CD4-positive, alpha-beta T cell (primary cell): ENCODE measurements around the gene FDXR. TPM values are rescaled to one million over a fixed set of nuclear protein-coding genes. Genes with fewer than 3 reads are reported as not detected.

Source experiments
- ATAC-seq: fragments of 200-7000 bp; cut with Tn5 transposase; one replicate; pipeline ENCODE4 v1.10.0; 2022; ENCODE audit warnings: mild to moderate bottlenecking; ENCODE audit not compliant: poor library complexity
- CTCF ChIA-PET: fragments of 350-600 bp; sonication (Branson Sonifier 250); formaldehyde crosslinking; loops from one replicate; lab custom pipeline; 2021; ENCODE audit warnings: antibody characterized with exemption, inconsistent platforms; lab: Charles Lee
- POLR2A ChIA-PET: fragments of 350-600 bp; sonication (Branson Sonifier 250); formaldehyde crosslinking; loops from one replicate; lab custom pipeline; 2021; ENCODE audit warnings: antibody characterized with exemption, inconsistent platforms; lab: Charles Lee
- DNase-seq, 14 experiments: peaks; one replicate each; pipeline ENCODE4 v3.0.0-alpha.2; 2013 to 2020; ENCODE audit warnings: mixed read lengths in 2 of 14
- H3K27ac ChIP-seq, 2 donors: one replicate each; pipeline versions ENCODE4 v1.5.1 to v1.7.0; 2013; ENCODE audit warnings: low read length in 2 of 2, low read depth in 1 of 2, mild to moderate bottlenecking in 1 of 2
- H3K27me3 ChIP-seq, 2 experiments: 1 replicate in 1 of 2; 2 replicates in 1 of 2; pipeline versions ENCODE4 v1.6.1 to v1.7.0; 2013; ENCODE audit warnings: low read length in 2 of 2, control low read depth in 1 of 2, mild to moderate bottlenecking in 1 of 2, moderate library complexity in 1 of 2; ENCODE audit not compliant: insufficient read depth in 2 of 2, control insufficient read depth in 1 of 2
- H3K36me3 ChIP-seq: one replicate; pipeline ENCODE4 v1.6.1; 2013; ENCODE audit warnings: low read length, control low read depth; ENCODE audit not compliant: insufficient read depth
- H3K4me1 ChIP-seq: one replicate; pipeline ENCODE4 v1.6.1; 2013; ENCODE audit warnings: low read length, control low read depth; ENCODE audit not compliant: insufficient read depth
- H3K4me3 ChIP-seq: one replicate; pipeline ENCODE4 v1.5.1; 2013; ENCODE audit warnings: mild to moderate bottlenecking, low read length, moderate library complexity
- H3K9me3 ChIP-seq, 2 experiments: 1 replicate in 1 of 2; 2 replicates in 1 of 2; pipeline versions ENCODE4 v1.6.1 to v1.7.0; 2013; ENCODE audit warnings: low read length in 2 of 2, mild to moderate bottlenecking in 2 of 2, control low read depth in 1 of 2, moderate library complexity in 1 of 2; ENCODE audit not compliant: control insufficient read depth in 1 of 2, insufficient read depth in 1 of 2
- H3K27ac Mint-ChIP-seq: one replicate; pipeline ENCODE4 v1.8.0; 2020; ENCODE audit warnings: mixed read lengths
- H3K27me3 Mint-ChIP-seq: one replicate; pipeline ENCODE4 v1.8.0; 2021; ENCODE audit warnings: mixed read lengths
- H3K36me3 Mint-ChIP-seq: one replicate; pipeline ENCODE4 v1.8.0; 2021; ENCODE audit warnings: low read depth, mixed read lengths
- H3K4me1 Mint-ChIP-seq: one replicate; pipeline ENCODE4 v1.8.0; 2021; ENCODE audit warnings: low read depth, mixed read lengths
- H3K4me3 Mint-ChIP-seq: one replicate; pipeline ENCODE4 v1.8.0; 2020; ENCODE audit warnings: mild to moderate bottlenecking, mixed read lengths
- H3K9me3 Mint-ChIP-seq: one replicate; pipeline ENCODE4 v1.8.0; 2020; ENCODE audit warnings: mixed read lengths
- CTCF ChIP-seq: fragments of 200-600 bp; IDR thresholded peaks from one replicate; pipeline ENCODE4 v1.8.0; 2022; ENCODE audit warnings: antibody characterized with exemption, mild to moderate bottlenecking
- intact Hi-C, 2 experiments: fragments of 100-400 bp; cut with DNase I in 1 of 2; cut with micrococcal nuclease in 1 of 2; formaldehyde crosslinking; loops; one replicate each; pipeline versions ENCODE4 v1.15.1 to v1.9.0; 2023 to 2025; cut with DNase I, micrococcal nuclease
- total RNA-seq, 174 experiments: library from RNA in 2 of 174; stranded (reverse) in 2 of 174; gene quantifications; one replicate each; pipeline ENCODE4 v1.2.3 and lab custom pipeline; 2021 to 2026

Gene FDXR
- total RNA-seq, 2 experiments from 2014 or later: 2.1 to 2.7 TPM

DNA sequence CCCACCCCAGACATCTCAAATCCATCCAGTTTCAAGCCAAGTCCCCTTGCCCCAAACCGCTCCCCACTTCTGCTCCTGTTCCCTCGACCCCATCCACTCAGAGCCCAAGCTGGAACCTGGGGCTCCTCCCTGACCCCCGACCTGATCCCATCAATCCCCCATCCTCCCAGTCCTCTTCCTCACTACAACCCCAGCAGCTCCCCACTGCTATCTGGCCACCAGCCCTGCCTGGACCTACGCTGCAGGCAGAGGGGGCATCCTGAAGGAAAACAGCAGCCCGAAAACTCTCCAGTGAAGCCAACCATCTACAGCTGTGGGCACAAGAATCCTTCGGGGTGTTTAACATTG lies 3.9 kb downstream of the FDXR start:
- H3K27me3 Mint-ChIP-seq: no peaks in the 10 kb centered on the region
- CTCF ChIA-PET: interaction anchor here (0.7 kb wide), 1 partner anchor 9 kb away, joined by 3 read pairs; the partner anchor contains the start of gene GRIN2C
- peaks cover 25% of the 10 kb centered on the region for H3K4me1 ChIP-seq
- no peak overlapping the region for H3K4me3 Mint-ChIP-seq
- DNase-seq (no peak), ATAC-seq (no peak)
- H3K36me3 Mint-ChIP-seq: peaks cover 5% of the 10 kb centered on the region
- no peak overlapping the region for H3K27ac Mint-ChIP-seq
- H3K27me3 ChIP-seq: no peaks in the 10 kb centered on the region
- intact Hi-C loops: no loop called here
- no peaks in the 10 kb centered on the region for H3K9me3 Mint-ChIP-seq
- no peak overlapping the region for H3K27ac ChIP-seq
- POLR2A ChIA-PET: no interaction called here
- H3K9me3 ChIP-seq: no peaks in the 10 kb centered on the region
- no peak overlapping the region for H3K4me3 ChIP-seq
- peaks cover 28% of the 10 kb centered on the region for H3K4me1 Mint-ChIP-seq
- no peak for TF ChIP-seq CTCF
- peaks cover 3% of the 10 kb centered on the region for H3K36me3 ChIP-seq

- ATAC-seq (no peak), DNase-seq (no peak)
- Histone ChIP-seq H3K27ac (no peak overlapping the region), H3K4me3 (no peak overlapping the region), H3K4me1 (peaks cover 20% of the 10 kb centered on the region), H3K27me3 (no peaks in the 10 kb centered on the region), H3K36me3 (peaks cover 3% of the 10 kb centered on the region), H3K9me3 (no peaks in the 10 kb centered on the region)
- ChIA-PET CTCF (interaction anchor here (0.7 kb wide), 1 partner anchor 9 kb away, joined by 3 read pairs; the partner anchor contains the start of gene GRIN2C), POLR2A (no interaction called here)
- Mint-ChIP-seq H3K36me3 (peaks cover 4% of the 10 kb centered on the region), H3K4me3 (no peak overlapping the region), H3K27ac (no peak overlapping the region), H3K4me1 (peaks cover 24% of the 10 kb centered on the region), H3K27me3 (peaks cover 4% of the 10 kb centered on the region), H3K9me3 (no peaks in the 10 kb centered on the region)
- no peak for TF ChIP-seq CTCF
- intact Hi-C loops: no loop called here
These were observed 4.4 kb downstream of the FDXR start for GRCh38 chr17:74868251-74868907.

DNA sequence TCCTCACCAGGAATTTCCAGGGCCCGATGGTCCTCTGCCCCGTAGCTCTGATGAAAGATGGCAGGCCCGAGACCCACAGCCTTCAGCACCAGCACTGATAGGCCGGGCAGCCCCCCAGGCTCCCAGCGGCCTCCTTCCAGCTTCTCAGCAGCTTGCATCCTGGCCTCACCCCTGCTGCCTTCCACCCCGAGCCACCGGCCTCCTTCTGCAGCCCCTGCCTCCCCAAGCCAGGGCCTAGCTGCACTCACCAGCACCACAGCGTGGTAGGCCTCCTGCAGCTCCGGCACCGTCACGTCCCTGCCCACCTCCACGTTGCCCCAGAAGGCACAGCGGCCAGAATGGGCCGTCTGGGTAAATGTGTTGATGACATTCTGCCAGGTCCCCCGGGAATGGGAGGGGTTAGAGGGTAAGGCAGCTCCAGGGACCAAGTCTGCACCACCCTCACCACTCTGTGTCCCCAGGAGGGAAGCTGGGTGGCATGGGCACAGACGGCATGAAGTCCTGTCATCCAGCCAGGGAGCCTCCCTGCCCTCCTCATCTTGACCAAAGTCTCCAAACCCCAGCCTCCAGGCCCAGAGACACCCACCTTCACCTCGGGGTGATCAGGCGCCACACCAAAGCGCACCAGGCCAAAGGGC lies 6.5 kb downstream of the FDXR start:
- no peak overlapping the region for H3K27ac ChIP-seq
- intact Hi-C loops: no loop called here
- Mint-ChIP-seq H3K9me3 (no peaks in the 10 kb centered on the region), H3K4me3 (no peak overlapping the region), H3K4me1 (peaks cover 16% of the 10 kb centered on the region), H3K27me3 (peaks cover 14% of the 10 kb centered on the region), H3K36me3 (no peaks in the 10 kb centered on the region), H3K27ac (no peak overlapping the region)
- POLR2A ChIA-PET: interaction anchor here (1.1 kb wide), 1 partner anchor 209 kb away, joined by 5 read pairs; no protein-coding TSS in a partner anchor
- no peak for ATAC-seq
- no peak for TF ChIP-seq CTCF
- H3K4me1 ChIP-seq: peaks cover 15% of the 10 kb centered on the region
- no peak for DNase-seq
- CTCF ChIA-PET: interaction anchor here (1.6 kb wide), 1 partner anchor 209 kb away, joined by 4 read pairs; no protein-coding TSS in a partner anchor
- peaks cover 3% of the 10 kb centered on the region for H3K36me3 ChIP-seq
- H3K27me3 ChIP-seq: peaks cover 5 to 13% of the 10 kb centered on the region in 2 experiments
- H3K4me3 ChIP-seq: no peak overlapping the region
- H3K9me3 ChIP-seq: no peaks in the 10 kb centered on the region
